Activated CD4-positive, alpha-beta T cell treated with anti-CD3 and anti-CD28 coated beads for 36 hours (primary cell): ENCODE data around the gene SPHK2. TPM values are rescaled to one million over a fixed set of nuclear protein-coding genes. Genes with fewer than 3 reads are reported as not detected.
A peak's percentile ranks its signal among the peaks of the same experiment; 100 is the strongest.

Experiments used
- ATAC-seq: fragments of 200-7000 bp; cut with Tn5 transposase; one replicate; pipeline ENCODE4 v1.10.0; 2021; ENCODE audit warnings: mild to moderate bottlenecking, moderate library complexity
- CTCF ChIA-PET: fragments of 350-600 bp; sonication (Branson Sonifier 250); formaldehyde crosslinking; loops from one replicate; lab custom pipeline; 2021; ENCODE audit warnings: antibody characterized with exemption; lab: Charles Lee
- POLR2A ChIA-PET: fragments of 350-600 bp; sonication (Branson Sonifier 250); formaldehyde crosslinking; loops from one replicate; lab custom pipeline; 2021; ENCODE audit warnings: antibody characterized with exemption, inconsistent platforms; lab: Charles Lee
- DNase-seq: peaks from one replicate; pipeline ENCODE4 v3.0.0-alpha.2; 2020
- H3K27ac Mint-ChIP-seq: one replicate; pipeline ENCODE4 v1.8.0; 2021; ENCODE audit warnings: mixed read lengths
- H3K27me3 Mint-ChIP-seq: one replicate; pipeline ENCODE4 v1.8.0; 2021; ENCODE audit warnings: mixed read lengths
- H3K36me3 Mint-ChIP-seq: one replicate; pipeline ENCODE4 v1.8.0; 2021; ENCODE audit warnings: low read depth, mixed read lengths
- H3K4me1 Mint-ChIP-seq: one replicate; pipeline ENCODE4 v1.8.0; 2021; ENCODE audit warnings: mixed read lengths
- H3K4me3 Mint-ChIP-seq: one replicate; pipeline ENCODE4 v1.8.0; 2021; ENCODE audit warnings: mild to moderate bottlenecking, moderate library complexity, mixed read lengths
- H3K9me3 Mint-ChIP-seq: one replicate; pipeline ENCODE4 v1.8.0; 2021; ENCODE audit warnings: low read depth, mixed read lengths
- intact Hi-C, 2 experiments: fragments of 100-400 bp; cut with DNase I in 1 of 2; cut with micrococcal nuclease in 1 of 2; formaldehyde crosslinking; loops; one replicate each; pipeline versions ENCODE4 v1.14.2 to v1.15.1; 2022 to 2024; cut with DNase I, micrococcal nuclease
- total RNA-seq, 2 experiments: library from RNA; stranded (reverse); gene quantifications; one replicate each; pipeline ENCODE4 v1.2.3, GENCODE V29; 2021

Gene SPHK2
- total RNA-seq, 2 experiments from 2014 or later: 27.0 TPM

GRCh38 chr19:48632692-48633147 is 13.4 kb downstream of the SPHK2 start:
- intact Hi-C loops: loop anchor here (10.0 kb wide), 3 partner anchors 332 to 1518 kb away; partner anchors contain the start of genes FTL (in 1 of the 2), NOSIP (in 1 of the 2), PRRG2 (in 1 of the 2) and ZC3H4 (in 1 of the 2)
- no peak overlapping the region for H3K4me3 Mint-ChIP-seq
- CTCF ChIA-PET: interaction anchor here (1.8 to 2.2 kb wide), 2 partner anchors 9 to 12 kb away, joined by 4 to 6 read pairs; no protein-coding TSS in a partner anchor
- peaks cover 42% of the 10 kb centered on the region for H3K4me1 Mint-ChIP-seq
- no peaks in the 10 kb centered on the region for H3K27me3 Mint-ChIP-seq
- POLR2A ChIA-PET: interaction anchor here (1.0 kb wide), 1 partner anchor 9 kb away, joined by 3 read pairs; no protein-coding TSS in a partner anchor
- ATAC-seq (no peak), DNase-seq (peak; percentile 46)
- H3K36me3 Mint-ChIP-seq: peaks cover 12% of the 10 kb centered on the region
- H3K27ac Mint-ChIP-seq: peak overlapping the region; percentile 94
- no peaks in the 10 kb centered on the region for H3K9me3 Mint-ChIP-seq

GRCh38 chr19:48633148-48634035 is 14.1 kb downstream of the SPHK2 start:
- no peaks in the 10 kb centered on the region for H3K27me3 Mint-ChIP-seq
- CTCF ChIA-PET: interaction anchor here (0.5 to 2.2 kb wide), 5 partner anchors 9 to 143 kb away, joined by 3 to 6 read pairs (median 4); partner anchors contain the start of gene CA11
- ATAC-seq (no peak), DNase-seq (peak; percentile 13)
- H3K9me3 Mint-ChIP-seq: no peaks in the 10 kb centered on the region
- peaks cover 48% of the 10 kb centered on the region for H3K4me1 Mint-ChIP-seq
- intact Hi-C loops: loop anchor here (1.0 to 10.0 kb wide), 6 partner anchors 9 to 1519 kb away; partner anchors contain the start of genes RPL18 (in 2 of the 2), SPHK2 (in 2 of the 2), FTL (in 1 of the 2) and NOSIP (in 1 of the 2)
- peak overlapping the region; percentile 94 for H3K27ac Mint-ChIP-seq
- H3K36me3 Mint-ChIP-seq: peaks cover 12% of the 10 kb centered on the region
- peak overlapping the region; percentile 74 for H3K4me3 Mint-ChIP-seq
- POLR2A ChIA-PET: interaction anchor here (0.9 to 1.6 kb wide), 5 partner anchors 9 to 18 kb away, joined by 3 to 7 read pairs (median 4); partner anchors contain the start of genes CA11, RPL18 and SPHK2

GRCh38 chr19:48634036-48634342 is 14.7 kb downstream of the SPHK2 start:
- Mint-ChIP-seq H3K4me3 (peak overlapping the region; percentile 74), H3K27me3 (no peaks in the 10 kb centered on the region), H3K27ac (peak overlapping the region; percentile 94), H3K36me3 (peaks cover 14% of the 10 kb centered on the region), H3K9me3 (no peaks in the 10 kb centered on the region), H3K4me1 (peaks cover 54% of the 10 kb centered on the region)
- POLR2A ChIA-PET: interaction anchor here (0.6 to 1.6 kb wide), 5 partner anchors 10 to 23 kb away, joined by 3 to 7 read pairs (median 4); partner anchors contain the start of genes CA11, RPL18 and SPHK2
- intact Hi-C loops: loop anchor here (1.0 to 10.0 kb wide), 6 partner anchors 10 to 1519 kb away; partner anchors contain the start of genes RPL18 (in 2 of the 2), SPHK2 (in 2 of the 2), FTL (in 1 of the 2) and NOSIP (in 1 of the 2)
- ATAC-seq (no peak), DNase-seq (no peak)
- CTCF ChIA-PET: interaction anchor here (0.5 to 2.2 kb wide), 6 partner anchors 10 to 144 kb away, joined by 3 to 6 read pairs (median 4); partner anchors contain the start of gene CA11

GRCh38 chr19:48634424-48635262 is 15.3 kb downstream of the SPHK2 start:
- Mint-ChIP-seq H3K4me1 (peaks cover 57% of the 10 kb centered on the region), H3K9me3 (no peaks in the 10 kb centered on the region), H3K27ac (peak overlapping the region; percentile 94), H3K36me3 (peaks cover 13% of the 10 kb centered on the region), H3K27me3 (no peaks in the 10 kb centered on the region), H3K4me3 (peak overlapping the region; percentile 74)
- POLR2A ChIA-PET: interaction anchor here (0.6 to 1.6 kb wide), 5 partner anchors 11 to 24 kb away, joined by 3 to 7 read pairs (median 4); partner anchors contain the start of genes CA11, RPL18 and SPHK2
- intact Hi-C loops: loop anchor here (1.0 to 10.0 kb wide), 12 partner anchors 10 to 1520 kb away; partner anchors contain the start of genes FTL (in 2 of the 2), RPL18 (in 2 of the 2), SPHK2 (in 2 of the 2) and ALDH16A1 (in 1 of the 2)
- DNase-seq (peak; percentile 97), ATAC-seq (peak; percentile 43)
- CTCF ChIA-PET: interaction anchor here (0.5 to 2.2 kb wide), 7 partner anchors 10 to 225 kb away, joined by 3 to 6 read pairs (median 3); partner anchors contain the start of gene CA11

- intact Hi-C loops: loop anchor here (1.0 to 10.0 kb wide), 10 partner anchors 103 to 1521 kb away; partner anchors contain the start of genes FTL (in 2 of the 2), ALDH16A1 (in 1 of the 2), CYTH2 (in 1 of the 2) and NOSIP (in 1 of the 2)
- CTCF ChIA-PET: interaction anchor here (1.2 kb wide), 1 partner anchor 47 kb away, joined by 3 read pairs; no protein-coding TSS in a partner anchor
- peak; percentile 21 for ATAC-seq
- DNase-seq: peak; percentile 88
- H3K4me1 Mint-ChIP-seq: peaks cover 59% of the 10 kb centered on the region
- H3K27me3 Mint-ChIP-seq: no peaks in the 10 kb centered on the region
- H3K27ac Mint-ChIP-seq: peak overlapping the region; percentile 88
- H3K36me3 Mint-ChIP-seq: peaks cover 11% of the 10 kb centered on the region
- H3K9me3 Mint-ChIP-seq: no peaks in the 10 kb centered on the region
- peak overlapping the region; percentile 83 for H3K4me3 Mint-ChIP-seq
- POLR2A ChIA-PET: no interaction called here
These were observed 16.1 kb downstream of the SPHK2 start for GRCh38 chr19:48635263-48635965.

GRCh38 chr19:48635966-48636858 is 16.9 kb downstream of the SPHK2 start:
- intact Hi-C loops: loop anchor here (1.0 to 10.0 kb wide), 11 partner anchors 102 to 1521 kb away; partner anchors contain the start of genes FTL (in 2 of the 2), ALDH16A1 (in 1 of the 2), CYTH2 (in 1 of the 2) and NOSIP (in 1 of the 2)
- CTCF ChIA-PET: no interaction called here
- Mint-ChIP-seq H3K36me3 (peaks cover 11% of the 10 kb centered on the region), H3K27me3 (no peaks in the 10 kb centered on the region), H3K4me3 (peak overlapping the region; percentile 83), H3K4me1 (peaks cover 57% of the 10 kb centered on the region), H3K27ac (peak overlapping the region; percentile 85), H3K9me3 (no peaks in the 10 kb centered on the region)
- ATAC-seq (no peak), DNase-seq (peak; percentile 49)
- POLR2A ChIA-PET: interaction anchor here (1.3 kb wide), 1 partner anchor 17 kb away, joined by 3 read pairs; the partner anchor contains the start of genes RPL18 and SPHK2

GRCh38 chr19:48636859-48637448 is 17.6 kb downstream of the SPHK2 start, which contains the start of gene DBP:
TSS of gene DBP (minus strand) at chr19:48637379. CDS start at chr19:48636994, 385 bp downstream.
- Mint-ChIP-seq H3K36me3 (peaks cover 11% of the 10 kb centered on the region), H3K9me3 (no peaks in the 10 kb centered on the region), H3K27me3 (no peaks in the 10 kb centered on the region), H3K4me3 (peak within 1 kb of the TSS; percentile 83), H3K27ac (peak within 1 kb of the TSS; percentile 99), H3K4me1 (peaks cover 57% of the 10 kb centered on the region)
- POLR2A ChIA-PET: interaction anchor here (1.3 kb wide), 1 partner anchor 18 kb away, joined by 3 read pairs; the partner anchor contains the start of genes RPL18 and SPHK2
- DNase-seq (peak; percentile 62), ATAC-seq (no peak)
- CTCF ChIA-PET: interaction anchor here (0.7 kb wide), 1 partner anchor 273 kb away, joined by 4 read pairs; the partner anchor contains the start of gene TMEM143
- intact Hi-C loops: loop anchor here (1.0 to 10.0 kb wide), 10 partner anchors 77 to 1522 kb away; partner anchors contain the start of genes FTL (in 2 of the 2), ALDH16A1 (in 1 of the 2), GYS1 (in 1 of the 2) and NOSIP (in 1 of the 2)

- DNase-seq (peak; percentile 98), ATAC-seq (peak; percentile 75)
- peaks cover 54% of the 10 kb centered on the region for H3K4me1 Mint-ChIP-seq
- H3K27ac Mint-ChIP-seq: peak overlapping the region; percentile 99
- H3K4me3 Mint-ChIP-seq: peak overlapping the region; percentile 83
- H3K9me3 Mint-ChIP-seq: no peaks in the 10 kb centered on the region
- no peaks in the 10 kb centered on the region for H3K27me3 Mint-ChIP-seq
- peaks cover 11% of the 10 kb centered on the region for H3K36me3 Mint-ChIP-seq
- ChIA-PET POLR2A (interaction anchor here (1.3 kb wide), 1 partner anchor 18 kb away, joined by 3 read pairs; the partner anchor contains the start of genes RPL18 and SPHK2), CTCF (interaction anchor here (0.7 kb wide), 1 partner anchor 274 kb away, joined by 4 read pairs; the partner anchor contains the start of gene TMEM143)
- intact Hi-C loops: loop anchor here (1.0 to 10.0 kb wide), 10 partner anchors 77 to 1523 kb away; partner anchors contain the start of genes FTL (in 2 of the 2), ALDH16A1 (in 1 of the 2), GYS1 (in 1 of the 2) and NOSIP (in 1 of the 2)
These were observed 18.2 kb downstream of the SPHK2 start for GRCh38 chr19:48637449-48637947.
